Spinal cord (tissue), 10 donors: Measurements from ENCODE around the gene KIF1A. TPM values are rescaled to one million over a fixed set of nuclear protein-coding genes. Genes with fewer than 3 reads are reported as not detected.

Experiments used
- DNase-seq, 6 donors: peaks; one replicate each; pipeline versions ENCODE4 v3.0.0 to v3.0.0-alpha.2; 2013 to 2015; ENCODE audit warnings: low spot score in 6 of 6, low read depth in 4 of 6
- H3K27ac ChIP-seq: one replicate; pipeline ENCODE4 v1.5.1; 2013; ENCODE audit warnings: low read depth, low read length, control low read depth
- H3K27me3 ChIP-seq: one replicate; pipeline ENCODE4 v1.6.1; 2013; ENCODE audit warnings: low read length; ENCODE audit not compliant: control insufficient read depth, insufficient read depth
- H3K36me3 ChIP-seq: one replicate; pipeline ENCODE4 v1.6.1; 2013; ENCODE audit warnings: low read length; ENCODE audit not compliant: control insufficient read depth, insufficient read depth
- H3K4me1 ChIP-seq: one replicate; pipeline ENCODE4 v1.6.1; 2013; ENCODE audit warnings: low read length; ENCODE audit not compliant: control insufficient read depth, insufficient read depth
- H3K4me3 ChIP-seq: one replicate; pipeline ENCODE4 v1.5.1; 2013; ENCODE audit warnings: low read depth, low read length, control low read depth
- H3K9me3 ChIP-seq: one replicate; pipeline ENCODE4 v1.6.1; 2013; ENCODE audit warnings: low read length; ENCODE audit not compliant: control insufficient read depth, insufficient read depth
- WGBS: methylation state at CpG from one replicate; pipeline ENCODE4 v1.1.5; 2013; ENCODE audit warnings: missing lambda C conversion rate; ENCODE audit not compliant: insufficient coverage; 5-methylcytosine and 5-hydroxymethylcytosine counted together
- polyA plus RNA-seq, 2 donors: library from polyadenylated mRNA; unstranded; fragments of 120-200 nt; gene quantifications; one replicate each; pipeline ENCODE4 v1.2.1, GENCODE V29; 2013; ENCODE audit not compliant: insufficient read length in 2 of 2
- total RNA-seq, 2 donors: library from RNA; depleted of rRNA in 1 of 2; stranded (reverse); fragments of 120-200 nt in 1 of 2; fragments of >200 nt in 1 of 2; gene quantifications; one replicate each; pipeline versions ENCODE4 v1.2.3 to v1.2.4, GENCODE V29; 2013 to 2014
- donor health status: healthy.

KIF1A gene
- total and polyA plus RNA-seq, 4 donors, result 125 to 519 (median 317) TPM

- Histone ChIP-seq H3K27me3 (no peaks in the 10 kb centered on the region), H3K27ac (no peak overlapping the region), H3K36me3 (no peaks in the 10 kb centered on the region), H3K9me3 (no peaks in the 10 kb centered on the region), H3K4me3 (no peak overlapping the region), H3K4me1 (no peaks in the 10 kb centered on the region)
- DNase-seq, result no peak
- WGBS, result 89% methylated on average over 12 of the region's 13 CpGs
Observed at GRCh38 chr2:240858321-240858720, 38.3 kb upstream of the KIF1A start.

- H3K27ac ChIP-seq, result no peak overlapping the region
- no peak overlapping the region for H3K4me3 ChIP-seq
- no peaks in the 10 kb centered on the region for H3K27me3 ChIP-seq
- H3K4me1 ChIP-seq, result no peaks in the 10 kb centered on the region
- H3K36me3 ChIP-seq, result no peaks in the 10 kb centered on the region
- no peak for DNase-seq
- no peaks in the 10 kb centered on the region for H3K9me3 ChIP-seq
- 82% methylated on average over 17 of the region's 21 CpGs for WGBS
Observed at GRCh38 chr2:240857039-240858008, 37.3 kb upstream of the KIF1A start.

- Histone ChIP-seq H3K4me1 (peaks cover 3% of the 10 kb centered on the region), H3K4me3 (no peak overlapping the region), H3K9me3 (no peaks in the 10 kb centered on the region), H3K27me3 (no peaks in the 10 kb centered on the region), H3K27ac (no peak overlapping the region), H3K36me3 (no peaks in the 10 kb centered on the region)
- WGBS, result 67% methylated on average over 14 of the region's 21 CpGs
- DNase-seq, result peak in 1 of 6 donors; percentile 2
Observed at GRCh38 chr2:240856151-240856980, 36.3 kb upstream of the KIF1A start.

- Histone ChIP-seq H3K27me3 (no peaks in the 10 kb centered on the region), H3K9me3 (no peaks in the 10 kb centered on the region), H3K4me3 (no peak overlapping the region), H3K36me3 (no peaks in the 10 kb centered on the region), H3K27ac (no peak overlapping the region), H3K4me1 (peaks cover 9% of the 10 kb centered on the region)
- 92% methylated on average over 6 of the region's 8 CpGs for WGBS
- DNase-seq, result no peak
Observed at GRCh38 chr2:240855670-240856069, 35.7 kb upstream of the KIF1A start.

GRCh38 chr2:240852671-240853314, 32.8 kb upstream of the KIF1A start:
- WGBS, result 87% methylated on average over 15 of the region's 15 CpGs
- Histone ChIP-seq H3K4me1 (peaks cover 9% of the 10 kb centered on the region), H3K27me3 (no peaks in the 10 kb centered on the region), H3K4me3 (no peak overlapping the region), H3K9me3 (no peaks in the 10 kb centered on the region), H3K27ac (no peak overlapping the region), H3K36me3 (no peaks in the 10 kb centered on the region)
- DNase-seq, result no peak

GRCh38 chr2:240851078-240851991, 31.3 kb upstream of the KIF1A start:
- no peak overlapping the region for H3K4me3 ChIP-seq
- H3K4me1 ChIP-seq, result peaks cover 14% of the 10 kb centered on the region
- peak; percentile 47 to 94 (median 70) for DNase-seq
- 41% methylated on average over 33 of the region's 33 CpGs for WGBS
- no peaks in the 10 kb centered on the region for H3K9me3 ChIP-seq
- H3K36me3 ChIP-seq, result no peaks in the 10 kb centered on the region
- H3K27me3 ChIP-seq, result no peaks in the 10 kb centered on the region
- no peak overlapping the region for H3K27ac ChIP-seq

GRCh38 chr2:240850756-240851077, 30.7 kb upstream of the KIF1A start:
- no peaks in the 10 kb centered on the region for H3K9me3 ChIP-seq
- no peak for DNase-seq
- no peak overlapping the region for H3K27ac ChIP-seq
- no peaks in the 10 kb centered on the region for H3K36me3 ChIP-seq
- H3K27me3 ChIP-seq, result no peaks in the 10 kb centered on the region
- WGBS, result 67% methylated on average over 11 of the region's 11 CpGs
- H3K4me3 ChIP-seq, result no peak overlapping the region
- H3K4me1 ChIP-seq, result peaks cover 14% of the 10 kb centered on the region

- Histone ChIP-seq H3K27me3 (no peaks in the 10 kb centered on the region), H3K36me3 (no peaks in the 10 kb centered on the region), H3K9me3 (no peaks in the 10 kb centered on the region), H3K4me3 (no peak overlapping the region), H3K27ac (no peak overlapping the region), H3K4me1 (peaks cover 14% of the 10 kb centered on the region)
- DNase-seq, result no peak
- WGBS, result 95% methylated on average over 9 of the region's 11 CpGs
Observed at GRCh38 chr2:240850026-240850425, 30.0 kb upstream of the KIF1A start.
